Loucy (cell line): ENCODE measurements around the gene PTMS.

Source experiments
- H2AFZ ChIP-seq: fragments of 200-600 bp; sonication (generic); 2 replicates; pipeline ENCODE4 v1.6.0; 2016; ENCODE audit warnings: antibody characterized with exemption, mild to moderate bottlenecking, low read length, moderate library complexity
- H3F3A ChIP-seq: fragments of 200-600 bp; 2 replicates; pipeline ENCODE4 v1.6.0; 2016; ENCODE audit warnings: antibody characterized with exemption, low read depth, mild to moderate bottlenecking
- H3K27me3 ChIP-seq: fragments of 200-600 bp; sonication (generic); 2 replicates; pipeline ENCODE4 v1.6.1; 2014; ENCODE audit warnings: low read length, mild to moderate bottlenecking; ENCODE audit not compliant: insufficient read depth, poor library complexity, severe bottlenecking
- H3K36me3 ChIP-seq: fragments of 200-600 bp; sonication (generic); 2 replicates; pipeline ENCODE4 v1.6.1; 2016; ENCODE audit warnings: low read length; ENCODE audit not compliant: insufficient read depth
- H3K4me1 ChIP-seq: fragments of 200-600 bp; sonication (generic); 2 replicates; pipeline ENCODE4 v1.5.1; 2014; ENCODE audit warnings: low read length, mild to moderate bottlenecking; ENCODE audit not compliant: insufficient read depth, poor library complexity, severe bottlenecking
- H3K4me2 ChIP-seq: fragments of 200-600 bp; sonication (generic); 2 replicates; pipeline ENCODE4 v1.6.0; 2014; ENCODE audit warnings: antibody characterized with exemption, low read length, low read depth, mild to moderate bottlenecking; ENCODE audit not compliant: poor library complexity, severe bottlenecking
- H3K4me3 ChIP-seq: fragments of 200-600 bp; sonication (generic); 2 replicates; pipeline ENCODE4 v1.5.1; 2014; ENCODE audit warnings: low read length, mild to moderate bottlenecking, mixed read lengths; ENCODE audit not compliant: poor library complexity, severe bottlenecking
- H3K79me2 ChIP-seq: fragments of 200-600 bp; sonication (generic); 2 replicates; pipeline ENCODE4 v1.6.1; 2014; ENCODE audit warnings: low read length; ENCODE audit not compliant: insufficient read depth
- H3K9ac ChIP-seq: fragments of 200-600 bp; sonication (generic); 2 replicates; pipeline ENCODE4 v1.6.0; 2014; ENCODE audit warnings: mild to moderate bottlenecking, low read depth, low read length, moderate library complexity; ENCODE audit not compliant: poor library complexity, severe bottlenecking
- H3K9me2 ChIP-seq: fragments of 200-600 bp; sonication (generic); replicated peaks from 2 replicates; pipeline ENCODE4 v1.6.1; 2016; ENCODE audit warnings: low read depth, low read length, mixed read lengths
- H3K9me3 ChIP-seq: fragments of 200-600 bp; sonication (generic); 2 replicates; pipeline ENCODE4 v1.6.1; 2014; ENCODE audit warnings: mild to moderate bottlenecking, antibody characterized with exemption, low read length, low read depth; ENCODE audit not compliant: insufficient read depth
- H4K20me1 ChIP-seq: fragments of 200-600 bp; sonication (generic); 2 replicates; pipeline ENCODE4 v1.6.0; 2014; ENCODE audit warnings: antibody characterized with exemption, low read length, mild to moderate bottlenecking; ENCODE audit not compliant: insufficient read depth, poor library complexity, severe bottlenecking
- CTCF ChIP-seq: fragments of 200-600 bp; sonication (generic); conservative IDR thresholded peaks from 2 replicates; pipeline ENCODE4 v1.5.1; 2014; ENCODE audit warnings: mild to moderate bottlenecking, antibody characterized with exemption, low read length
- EZH2phosphoT487 ChIP-seq: fragments of 200-600 bp; IDR thresholded peaks from 2 replicates; pipeline ENCODE4 v1.6.1; 2018; ENCODE audit warnings: antibody characterized with exemption, mild to moderate bottlenecking, moderate library complexity, borderline replicate concordance

The PTMS gene

GRCh38 chr12:6757028-6757690 lies 9.0 kb upstream of the PTMS start:
- TF ChIP-seq CTCF (no peak), EZH2phosphoT487 (no peak)
- no peaks in the 10 kb centered on the region for H3F3A ChIP-seq
- no peak overlapping the region for H3K4me2 ChIP-seq
- no peaks in the 10 kb centered on the region for H3K9me2 ChIP-seq
- H3K4me1 ChIP-seq = peaks cover 13% of the 10 kb centered on the region
- H3K79me2 ChIP-seq = peaks cover 8% of the 10 kb centered on the region
- no peak overlapping the region for H3K4me3 ChIP-seq
- H3K36me3 ChIP-seq = no peaks in the 10 kb centered on the region
- peaks cover 3% of the 10 kb centered on the region for H3K27me3 ChIP-seq
- no peak overlapping the region for H3K9ac ChIP-seq
- H2AFZ ChIP-seq = no peak overlapping the region
- H4K20me1 ChIP-seq = peaks cover 7% of the 10 kb centered on the region
- no peaks in the 10 kb centered on the region for H3K9me3 ChIP-seq

- no peaks in the 10 kb centered on the region for H3K9me3 ChIP-seq
- no peak overlapping the region for H3K4me3 ChIP-seq
- H3K9ac ChIP-seq = no peak overlapping the region
- no peaks in the 10 kb centered on the region for H3F3A ChIP-seq
- H3K79me2 ChIP-seq = no peaks in the 10 kb centered on the region
- TF ChIP-seq CTCF = no peak
- TF ChIP-seq EZH2phosphoT487 = no peak
- no peaks in the 10 kb centered on the region for H3K9me2 ChIP-seq
- no peaks in the 10 kb centered on the region for H3K27me3 ChIP-seq
- H4K20me1 ChIP-seq = no peaks in the 10 kb centered on the region
- no peaks in the 10 kb centered on the region for H3K36me3 ChIP-seq
- H2AFZ ChIP-seq = no peak overlapping the region
- no peak overlapping the region for H3K4me2 ChIP-seq
- peaks cover 12% of the 10 kb centered on the region for H3K4me1 ChIP-seq
These were observed 7.6 kb upstream of the PTMS start for GRCh38 chr12:6758506-6759095.

GRCh38 chr12:6759741-6760140 lies 6.4 kb upstream of the PTMS start:
- no peaks in the 10 kb centered on the region for H3F3A ChIP-seq
- no peak overlapping the region for H3K4me3 ChIP-seq
- TF ChIP-seq CTCF (no peak), EZH2phosphoT487 (no peak)
- H3K36me3 ChIP-seq = no peaks in the 10 kb centered on the region
- no peak overlapping the region for H3K9ac ChIP-seq
- H3K9me3 ChIP-seq = no peaks in the 10 kb centered on the region
- H3K27me3 ChIP-seq = no peaks in the 10 kb centered on the region
- no peak overlapping the region for H3K4me2 ChIP-seq
- H2AFZ ChIP-seq = no peak overlapping the region
- H4K20me1 ChIP-seq = no peaks in the 10 kb centered on the region
- H3K4me1 ChIP-seq = peaks cover 14% of the 10 kb centered on the region
- H3K9me2 ChIP-seq = no peaks in the 10 kb centered on the region
- H3K79me2 ChIP-seq = no peaks in the 10 kb centered on the region
